ENCODE measurements around the gene CPA1. TPM values are rescaled to one million over a fixed set of nuclear protein-coding genes. Genes with fewer than 3 reads are reported as not detected.

The CPA1 gene
- total RNA-seq (2021) = not detected in 2 replicates
- long read RNA-seq = 0 reads

DNA sequence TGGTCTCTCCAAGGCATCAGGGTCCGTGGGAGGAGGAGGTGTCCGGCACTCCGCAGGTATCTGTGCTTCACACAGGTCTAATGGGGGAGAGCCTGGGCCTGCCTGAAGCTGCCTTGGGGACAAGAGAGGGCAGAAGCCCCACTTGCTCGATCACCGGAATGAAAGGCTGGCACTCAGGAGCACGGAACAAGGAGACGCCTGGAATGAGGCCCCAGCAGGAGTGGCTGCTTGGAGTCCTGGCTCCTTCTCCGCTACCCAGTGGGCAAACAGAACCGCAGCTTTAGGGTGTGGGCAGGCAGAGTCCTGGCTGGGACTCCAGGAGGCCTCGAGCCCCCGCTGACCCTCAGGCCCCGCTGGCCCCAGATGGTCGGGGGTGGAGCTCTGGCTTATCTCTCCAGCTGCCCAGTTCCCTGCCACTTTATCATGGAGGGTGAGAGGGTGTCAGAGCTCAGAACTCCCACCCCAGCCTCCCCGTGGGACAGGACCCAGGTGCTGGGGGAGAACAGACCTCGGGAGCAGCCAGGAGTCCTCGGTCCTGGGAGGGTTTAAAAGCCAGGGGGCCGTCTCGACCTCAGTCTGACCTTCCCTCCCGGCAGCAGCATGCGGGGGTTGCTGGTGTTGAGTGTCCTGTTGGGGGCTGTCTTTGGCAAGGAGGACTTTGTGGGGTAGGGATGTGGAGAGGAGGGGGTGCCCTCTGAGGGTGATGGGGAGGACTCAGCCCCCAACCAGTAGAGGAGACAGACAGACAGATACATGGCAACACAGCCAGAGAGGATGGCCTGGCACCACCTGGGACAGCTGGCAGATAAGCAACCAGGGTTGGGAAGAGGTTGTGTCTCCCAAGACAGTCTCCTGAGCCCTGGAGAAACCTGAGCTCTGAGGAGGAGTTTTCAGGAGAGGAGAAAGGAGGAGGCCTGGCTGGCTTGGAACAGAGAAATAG is at the start of gene CPA1:
Gene CPA1, plus strand, starts transcription at position 574 of the 940 bp plus-strand sequence. Its CDS starts 27 bp downstream, at position 601.
- no peak within 1 kb of the TSS for H2AFZ ChIP-seq (ENCODE audit: low read length)
- H4K8ac ChIP-seq (replicated peaks; ENCODE audit: insufficient read length, low read depth, low read length) = no peak within 1 kb of the TSS
- no peak within 1 kb of the TSS for H3K23ac ChIP-seq (ENCODE audit: insufficient read length, low read depth, low read length)
- WGBS (ENCODE audit: extremely low coverage, insufficient read length, low lambda C conversion rate) = no CpG with 5 or more reads among the region's 20 CpGs
- H3K9me3 Mint-ChIP-seq = peaks cover 19 to 27% of the 10 kb centered on the region in 2 experiments
- H2BK15ac ChIP-seq (ENCODE audit: low read depth, low read length) = no peak within 1 kb of the TSS; the same call in 1 of the 2 replicates
- H3K27me3 Mint-ChIP-seq (ENCODE audit: low read depth) = peaks cover 7% of the 10 kb centered on the region
- H3K4me1 Mint-ChIP-seq = peaks cover 4 to 10% of the 10 kb centered on the region in 2 experiments; a peak in 3 of 4 replicates
- no peak within 1 kb of the TSS for H3K4me3 Mint-ChIP-seq
- H3K27ac ChIP-seq (ENCODE audit: insufficient read length, low read depth, low read length) = no peak within 1 kb of the TSS
- H3K27ac Mint-ChIP-seq = no peak within 1 kb of the TSS
- no peak for DNase-seq
- H2AK5ac ChIP-seq (ENCODE audit: insufficient read length, low read length) = no peak within 1 kb of the TSS
- no peaks in the 10 kb centered on the region for H3K79me1 ChIP-seq (ENCODE audit: insufficient read depth, low read depth, low read length, poor library complexity, severe bottlenecking)
- H3K23me2 ChIP-seq (ENCODE audit: insufficient read length, low read depth, low read length, poor library complexity, severe bottlenecking) = no peaks in the 10 kb centered on the region
- no peak within 1 kb of the TSS for H3K18ac ChIP-seq (ENCODE audit: insufficient read length, low read depth, low read length)
- H3K27me3 ChIP-seq (ENCODE audit: insufficient read depth, low read length) = no peaks in the 10 kb centered on the region
- H4K20me1 ChIP-seq (ENCODE audit: control insufficient read depth, insufficient read depth, insufficient read length) = no peaks in the 10 kb centered on the region
- no peak within 1 kb of the TSS; the same call in 1 of the 2 replicates for H3K14ac ChIP-seq (ENCODE audit: insufficient read depth, low read length)
- no peak within 1 kb of the TSS for H3K56ac ChIP-seq (ENCODE audit: insufficient read length, low read depth, low read length)
- no peak within 1 kb of the TSS for H3K9ac ChIP-seq (ENCODE audit: extremely low read depth, insufficient read length, low read length)
- H2BK20ac ChIP-seq (ENCODE audit: low read depth, low read length, poor library complexity, severe bottlenecking) = no peak within 1 kb of the TSS
- no peak within 1 kb of the TSS for H3K4me2 ChIP-seq (ENCODE audit: insufficient read depth, insufficient read length, low read length)
- no peak within 1 kb of the TSS for H2BK5ac ChIP-seq (ENCODE audit: insufficient read length, low read length)
- H2BK12ac ChIP-seq (ENCODE audit: insufficient read length, low read depth, low read length) = no peak within 1 kb of the TSS
- no peak within 1 kb of the TSS for H3T11ph ChIP-seq (ENCODE audit: low read length)
- peaks cover 14 to 21% (median 19%) of the 10 kb centered on the region in 3 experiments for H3K36me3 Mint-ChIP-seq (ENCODE audit: insufficient read depth in 1 of 3, low read depth in 3 of 3)
- no peak within 1 kb of the TSS for H4K5ac ChIP-seq (ENCODE audit: insufficient read length, low read depth, low read length)
- no peaks in the 10 kb centered on the region for H3K4me1 ChIP-seq (ENCODE audit: insufficient read depth, low read length)
- no peak within 1 kb of the TSS for H4K91ac ChIP-seq (ENCODE audit: insufficient read length, low read depth, low read length)
- H3K79me2 ChIP-seq (ENCODE audit: insufficient read depth, low read length) = no peaks in the 10 kb centered on the region
- no peak within 1 kb of the TSS for H3K4ac ChIP-seq (ENCODE audit: low read depth, low read length)
- H2BK120ac ChIP-seq (ENCODE audit: low read depth, low read length, poor library complexity, severe bottlenecking) = no peak within 1 kb of the TSS
- TF ChIP-seq, protein P1, sequence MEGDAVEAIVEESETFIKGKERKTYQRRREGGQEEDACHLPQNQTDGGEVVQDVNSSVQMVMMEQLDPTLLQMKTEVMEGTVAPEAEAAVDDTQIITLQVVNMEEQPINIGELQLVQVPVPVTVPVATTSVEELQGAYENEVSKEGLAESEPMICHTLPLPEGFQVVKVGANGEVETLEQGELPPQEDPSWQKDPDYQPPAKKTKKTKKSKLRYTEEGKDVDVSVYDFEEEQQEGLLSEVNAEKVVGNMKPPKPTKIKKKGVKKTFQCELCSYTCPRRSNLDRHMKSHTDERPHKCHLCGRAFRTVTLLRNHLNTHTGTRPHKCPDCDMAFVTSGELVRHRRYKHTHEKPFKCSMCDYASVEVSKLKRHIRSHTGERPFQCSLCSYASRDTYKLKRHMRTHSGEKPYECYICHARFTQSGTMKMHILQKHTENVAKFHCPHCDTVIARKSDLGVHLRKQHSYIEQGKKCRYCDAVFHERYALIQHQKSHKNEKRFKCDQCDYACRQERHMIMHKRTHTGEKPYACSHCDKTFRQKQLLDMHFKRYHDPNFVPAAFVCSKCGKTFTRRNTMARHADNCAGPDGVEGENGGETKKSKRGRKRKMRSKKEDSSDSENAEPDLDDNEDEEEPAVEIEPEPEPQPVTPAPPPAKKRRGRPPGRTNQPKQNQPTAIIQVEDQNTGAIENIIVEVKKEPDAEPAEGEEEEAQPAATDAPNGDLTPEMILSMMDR (conservative IDR thresholded peaks at IDR 0.05) = no peak
- no peaks in the 10 kb centered on the region for H3K9me3 ChIP-seq (ENCODE audit: control insufficient read depth, low read depth, low read length)
